CD4-positive, alpha-beta memory T cell (primary cell): ENCODE results near the gene PAPSS2. TPM values are rescaled to one million over a fixed set of nuclear protein-coding genes. Genes with fewer than 3 reads are reported as not detected.

Experiments used
- CTCF ChIA-PET: fragments of 350-600 bp; sonication (Branson Sonifier 250); formaldehyde crosslinking; loops from one replicate; lab custom pipeline; 2021; ENCODE audit warnings: inconsistent platforms; ENCODE audit not compliant: partially characterized antibody; lab: Charles Lee
- POLR2A ChIA-PET: fragments of 350-600 bp; sonication (Branson Sonifier 250); formaldehyde crosslinking; loops from one replicate; lab custom pipeline; 2021; ENCODE audit not compliant: partially characterized antibody; lab: Charles Lee
- DNase-seq, 5 donors: peaks; one replicate each; pipeline versions ENCODE4 v3.0.0 to v3.0.0-alpha.2; 2020 to 2022; ENCODE audit warnings: mixed read lengths in 1 of 5
- H3K27ac ChIP-seq: one replicate; pipeline ENCODE4 v1.7.0; 2013; ENCODE audit warnings: low read depth, low read length
- H3K27me3 ChIP-seq: 2 replicates; pipeline ENCODE4 v1.7.0; 2013; ENCODE audit warnings: mild to moderate bottlenecking, low read length, moderate library complexity; ENCODE audit not compliant: insufficient read depth
- H3K36me3 ChIP-seq: 2 replicates; pipeline ENCODE4 v1.7.0; 2013; ENCODE audit warnings: mild to moderate bottlenecking, low read length, moderate library complexity; ENCODE audit not compliant: insufficient read depth
- H3K4me1 ChIP-seq: 2 replicates; pipeline ENCODE4 v1.7.0; 2013; ENCODE audit warnings: mild to moderate bottlenecking, low read length, moderate library complexity; ENCODE audit not compliant: insufficient read depth
- H3K4me3 ChIP-seq, 2 donors: one replicate each; pipeline ENCODE4 v1.7.0; 2013; ENCODE audit warnings: low read length in 2 of 2, mild to moderate bottlenecking in 1 of 2
- H3K9me3 ChIP-seq, 2 donors: one replicate each; pipeline ENCODE4 v1.7.0; 2013; ENCODE audit warnings: low read length in 2 of 2, control low read depth in 1 of 2; ENCODE audit not compliant: control insufficient read depth in 1 of 2
- H3K27ac Mint-ChIP-seq, 7 donors: one replicate each; pipeline ENCODE4 v1.8.0; 2020 to 2021; ENCODE audit warnings: mixed read lengths in 7 of 7, mild to moderate bottlenecking in 6 of 7, inconsistent platforms in 3 of 7, moderate library complexity in 3 of 7
- H3K27me3 Mint-ChIP-seq, 2 donors: one replicate each; pipeline ENCODE4 v1.8.0; 2020 to 2021; ENCODE audit warnings: mixed read lengths in 2 of 2
- H3K36me3 Mint-ChIP-seq, 2 donors: one replicate each; pipeline ENCODE4 v1.8.0; 2020 to 2021; ENCODE audit warnings: mixed read lengths in 2 of 2, inconsistent platforms in 1 of 2, mild to moderate bottlenecking in 1 of 2
- H3K4me1 Mint-ChIP-seq, 4 donors: one replicate each; pipeline ENCODE4 v1.8.0; 2020 to 2021; ENCODE audit warnings: mixed read lengths in 4 of 4, mild to moderate bottlenecking in 1 of 4
- H3K4me3 Mint-ChIP-seq, 8 donors: one replicate each; pipeline ENCODE4 v1.8.0; 2020 to 2021; ENCODE audit warnings: mixed read lengths in 8 of 8, mild to moderate bottlenecking in 7 of 8, moderate library complexity in 6 of 8, inconsistent platforms in 3 of 8
- H3K9me3 Mint-ChIP-seq, 8 donors: one replicate each; pipeline ENCODE4 v1.8.0; 2020 to 2021; ENCODE audit warnings: mixed read lengths in 8 of 8, mild to moderate bottlenecking in 5 of 8, inconsistent platforms in 3 of 8, moderate library complexity in 1 of 8
- intact Hi-C: fragments of 100-400 bp; cut with micrococcal nuclease; formaldehyde crosslinking; loops from one replicate; pipeline ENCODE4 v1.15.1; 2023
- polyA plus RNA-seq, 2 donors: library from polyadenylated mRNA; unstranded; fragments of 300-500 nt; fragmentation: Illumina TruSeq; gene quantifications; one replicate each; pipeline ENCODE4 v1.2.3, GENCODE V29; 2021
- total RNA-seq, 2 experiments: library from RNA; stranded (reverse); gene quantifications; one replicate each; pipeline ENCODE4 v1.2.3, GENCODE V29; 2021

PAPSS2 gene
- total and polyA plus RNA-seq, 4 experiments from 2014 or later, result 0.15 to 0.73 (median 0.31) TPM

DNA sequence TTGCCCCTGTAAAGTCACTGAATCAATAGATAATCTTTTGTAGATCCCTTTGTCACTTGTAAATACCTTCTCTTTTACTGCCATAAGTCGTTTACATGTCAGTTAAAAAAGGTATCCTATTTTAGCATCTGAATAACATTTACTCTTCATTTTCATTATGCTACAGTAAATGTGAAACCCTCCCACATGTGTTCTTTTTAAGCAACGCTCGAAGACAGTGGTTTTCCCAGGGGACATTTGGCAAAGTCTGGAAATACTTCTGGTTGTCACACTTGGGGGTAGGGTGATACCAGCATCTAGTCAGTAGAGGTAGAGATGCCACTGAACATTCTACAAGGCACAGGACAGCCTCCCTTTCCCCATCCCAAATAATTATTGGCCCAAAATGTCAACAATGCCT lies 134.6 kb downstream of the PAPSS2 start:
- Histone ChIP-seq H3K27me3 (no peaks in the 10 kb centered on the region), H3K27ac (no peak overlapping the region), H3K4me1 (peaks cover 10% of the 10 kb centered on the region), H3K36me3 (peaks cover 16% of the 10 kb centered on the region), H3K4me3 (no peak overlapping the region), H3K9me3 (no peaks in the 10 kb centered on the region)
- H3K36me3 Mint-ChIP-seq, result peaks cover 27 to 40% of the 10 kb centered on the region in 2 donors
- peaks cover 26 to 68% (median 35%) of the 10 kb centered on the region in 4 donors for H3K4me1 Mint-ChIP-seq
- H3K27ac Mint-ChIP-seq, result peak overlapping the region in 6 of 7 donors; percentile 18 to 80 (median 69)
- intact Hi-C loops, result no loop called here
- no peak for DNase-seq
- ChIA-PET POLR2A (no interaction called here), CTCF (no interaction called here)
- H3K9me3 Mint-ChIP-seq, result no peaks in the 10 kb centered on the region
- no peak overlapping the region for H3K4me3 Mint-ChIP-seq
- H3K27me3 Mint-ChIP-seq, result no peaks in the 10 kb centered on the region

Other genes with a start within 250 kb of the PAPSS2 start
- 1 to 10 TPM; 8.2 to 9.3 TPM for gene MINPP1, start 155.0 kb upstream of the PAPSS2 start, total RNA-seq
- 10 to 100 TPM; 10.9 to 11.0 TPM for gene MINPP1, start 155.0 kb upstream of the PAPSS2 start, polyA plus RNA-seq
- gene ATAD1, start 158.3 kb downstream of the PAPSS2 start, total RNA-seq, result 10 to 100 TPM; 46.5 to 52.0 TPM
- gene ATAD1, start 158.3 kb downstream of the PAPSS2 start, polyA plus RNA-seq, result 10 to 100 TPM; 39.6 to 41.5 TPM
- gene KLLN, start 203.7 kb downstream of the PAPSS2 start, total RNA-seq, result 1 to 10 TPM; 1.0 to 1.3 TPM
- under 1 TPM in 1 of 2 donors, not detected in 1; 0.09 TPM for gene KLLN, start 203.7 kb downstream of the PAPSS2 start, polyA plus RNA-seq
- 10 to 100 TPM; 78.7 to 84.8 TPM for gene PTEN, start 203.7 kb downstream of the PAPSS2 start, total RNA-seq
- gene PTEN, start 203.7 kb downstream of the PAPSS2 start, polyA plus RNA-seq, result 10 to 100 TPM; 25.1 to 36.9 TPM